Stimulated activated CD8-positive, alpha-beta memory T cell treated with anti-CD3 and anti-CD28 coated beads, Interleukin-15, amount 100 ng/mL, for 4 hours (primary cell): ENCODE measurements around the gene KSR2.
"Not testable (repeated sequence)": the region's sequence is repeated elsewhere in the genome, so short reads cannot be mapped to it uniquely, and the experiment has no call there.

Experiments used
- DNase-seq, 2 donors: peaks; one replicate each; pipeline ENCODE4 v3.0.0-alpha.2; 2020; ENCODE audit warnings: low read depth in 2 of 2

Gene KSR2

GRCh38 chr12:117860111-117860510 lies 108.7 kb downstream of the KSR2 start:
- no peak for DNase-seq

GRCh38 chr12:117857632-117858612 lies 110.9 kb downstream of the KSR2 start:
- DNase-seq: peak; percentile 7 to 25

GRCh38 chr12:117857139-117857538 lies 111.7 kb downstream of the KSR2 start:
- not testable (repeated sequence) for DNase-seq

GRCh38 chr12:117855165-117855564 lies 113.6 kb downstream of the KSR2 start:
- DNase-seq: no peak

- DNase-seq: no peak
These were observed 114.3 kb downstream of the KSR2 start for GRCh38 chr12:117854339-117855012.

- DNase-seq: no peak
These were observed 115.2 kb downstream of the KSR2 start for GRCh38 chr12:117853600-117853999.

GRCh38 chr12:117850048-117850447 lies 118.7 kb downstream of the KSR2 start:
- DNase-seq: no peak

GRCh38 chr12:117847371-117847770 lies 121.4 kb downstream of the KSR2 start:
- no peak for DNase-seq

- no peak for DNase-seq
These were observed 123.4 kb downstream of the KSR2 start for GRCh38 chr12:117845271-117845904.

- no peak for DNase-seq
These were observed 124.5 kb downstream of the KSR2 start for GRCh38 chr12:117844114-117844830.

GRCh38 chr12:117842630-117843029 lies 126.2 kb downstream of the KSR2 start:
- no peak for DNase-seq

GRCh38 chr12:117842220-117842619 lies 126.6 kb downstream of the KSR2 start:
- DNase-seq: no peak

- no peak for DNase-seq
These were observed 131.1 kb downstream of the KSR2 start for GRCh38 chr12:117837737-117838050.

GRCh38 chr12:117836999-117837736 lies 131.6 kb downstream of the KSR2 start:
- peak; percentile 21 to 48 for DNase-seq

- DNase-seq: no peak
These were observed 132.3 kb downstream of the KSR2 start for GRCh38 chr12:117836476-117836875.

- DNase-seq: no peak
These were observed 133.6 kb downstream of the KSR2 start for GRCh38 chr12:117835156-117835555.

GRCh38 chr12:117832459-117833457 lies 136.0 kb downstream of the KSR2 start:
- DNase-seq: no peak

- DNase-seq: no peak
These were observed 138.3 kb downstream of the KSR2 start for GRCh38 chr12:117830471-117830870.

- DNase-seq: no peak
These were observed 139.7 kb downstream of the KSR2 start for GRCh38 chr12:117829108-117829507.

- DNase-seq: no peak
These were observed 141.1 kb downstream of the KSR2 start for GRCh38 chr12:117827660-117828059.
